SK-N-SH (cell line): Measurements from ENCODE around the gene DPP10.

Experiments used
- EZH2phosphoT487 ChIP-seq: fragments of 200-600 bp; sonication (generic); IDR thresholded peaks from 2 replicates; pipeline ENCODE4 v1.6.1; 2017; ENCODE audit warnings: low read depth, mixed run types, mild to moderate bottlenecking, antibody characterized with exemption, moderate library complexity, borderline replicate concordance
- MAX ChIP-seq: IDR thresholded peaks from 2 replicates; pipeline ENCODE4 v1.4.0; 2012; ENCODE audit warnings: low read depth
- MXI1 ChIP-seq: IDR thresholded peaks from 2 replicates; pipeline ENCODE4 v1.6.1; 2012; ENCODE audit warnings: mild to moderate bottlenecking, low read depth, low read length, improper control_type of control experiment
- POLR2AphosphoS5 ChIP-seq: IDR thresholded peaks from 2 replicates; pipeline ENCODE4 v1.6.1; 2012; ENCODE audit warnings: low read depth, low read length
- TAF1 ChIP-seq: IDR thresholded peaks from 2 replicates; pipeline ENCODE4 v1.6.1; 2012; ENCODE audit warnings: low read depth, mild to moderate bottlenecking, low read length, moderate library complexity, borderline replicate concordance
- TF ChIP-seq, protein P1 (sequence below): fragments of 200-600 bp; sonication (generic); IDR thresholded peaks from 2 replicates; pipeline ENCODE4 v1.6.1; 2017; ENCODE audit warnings: antibody characterized with exemption, mild to moderate bottlenecking, moderate library complexity

DNA sequence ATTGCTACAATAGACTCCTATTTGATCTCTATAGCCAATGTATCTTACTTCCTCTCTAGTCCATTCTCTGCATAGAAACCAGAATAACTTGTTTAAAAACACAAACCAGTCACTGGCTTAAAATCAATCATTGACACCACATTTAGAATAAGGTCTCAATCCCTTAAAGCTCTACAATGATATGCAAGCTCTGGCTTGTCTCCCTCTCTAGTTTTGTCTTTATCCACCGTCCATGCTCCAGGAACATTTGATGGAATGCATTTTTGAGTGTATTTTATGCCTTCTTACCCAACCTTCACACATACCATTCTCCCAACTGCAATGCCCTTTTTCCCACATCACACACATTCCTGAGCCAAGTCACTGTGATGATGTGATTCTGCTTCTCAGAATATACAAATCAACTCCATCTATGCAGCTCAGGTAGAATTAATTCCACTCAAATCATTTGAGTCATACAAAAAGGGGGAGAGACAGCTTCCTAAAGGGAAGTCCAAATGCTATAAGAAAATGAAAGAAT is 1107.2 kb downstream of the DPP10 start:
- TF ChIP-seq TAF1 (no peak), POLR2AphosphoS5 (no peak), MAX (no peak), EZH2phosphoT487 (no peak), MXI1 (no peak)
- TF ChIP-seq, protein P1, sequence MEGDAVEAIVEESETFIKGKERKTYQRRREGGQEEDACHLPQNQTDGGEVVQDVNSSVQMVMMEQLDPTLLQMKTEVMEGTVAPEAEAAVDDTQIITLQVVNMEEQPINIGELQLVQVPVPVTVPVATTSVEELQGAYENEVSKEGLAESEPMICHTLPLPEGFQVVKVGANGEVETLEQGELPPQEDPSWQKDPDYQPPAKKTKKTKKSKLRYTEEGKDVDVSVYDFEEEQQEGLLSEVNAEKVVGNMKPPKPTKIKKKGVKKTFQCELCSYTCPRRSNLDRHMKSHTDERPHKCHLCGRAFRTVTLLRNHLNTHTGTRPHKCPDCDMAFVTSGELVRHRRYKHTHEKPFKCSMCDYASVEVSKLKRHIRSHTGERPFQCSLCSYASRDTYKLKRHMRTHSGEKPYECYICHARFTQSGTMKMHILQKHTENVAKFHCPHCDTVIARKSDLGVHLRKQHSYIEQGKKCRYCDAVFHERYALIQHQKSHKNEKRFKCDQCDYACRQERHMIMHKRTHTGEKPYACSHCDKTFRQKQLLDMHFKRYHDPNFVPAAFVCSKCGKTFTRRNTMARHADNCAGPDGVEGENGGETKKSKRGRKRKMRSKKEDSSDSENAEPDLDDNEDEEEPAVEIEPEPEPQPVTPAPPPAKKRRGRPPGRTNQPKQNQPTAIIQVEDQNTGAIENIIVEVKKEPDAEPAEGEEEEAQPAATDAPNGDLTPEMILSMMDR: no peak
